NB4 (cell line): Measurements from ENCODE around the gene PEAK1.
A peak's percentile ranks its signal among the peaks of the same experiment; 100 is the strongest.

Experiments used
- DNase-seq: peaks from one replicate; pipeline ENCODE4 v3.0.0; 2010; ENCODE audit warnings: low read depth
- H3K4me3 ChIP-seq: one replicate; pipeline ENCODE4 v1.5.1; 2011; ENCODE audit warnings: mild to moderate bottlenecking, low read depth, low read length, moderate library complexity
- MAX ChIP-seq: IDR thresholded peaks from 2 replicates; pipeline ENCODE4 v1.6.1; 2011; ENCODE audit warnings: low read depth, low read length
- MYC ChIP-seq: IDR thresholded peaks from 2 replicates; pipeline ENCODE4 v1.6.1; 2011; ENCODE audit warnings: low read depth, low read length
- POLR2A ChIP-seq: IDR thresholded peaks from 2 replicates; pipeline ENCODE4 v1.6.1; 2011; ENCODE audit warnings: mild to moderate bottlenecking; ENCODE audit not compliant: insufficient read length; ENCODE audit errors: extremely low read depth
- TF ChIP-seq, protein P1 (sequence below): IDR thresholded peaks from one replicate; pipeline ENCODE4 v1.5.1; 2012; ENCODE audit warnings: low read depth, low read length

PEAK1 gene

DNA sequence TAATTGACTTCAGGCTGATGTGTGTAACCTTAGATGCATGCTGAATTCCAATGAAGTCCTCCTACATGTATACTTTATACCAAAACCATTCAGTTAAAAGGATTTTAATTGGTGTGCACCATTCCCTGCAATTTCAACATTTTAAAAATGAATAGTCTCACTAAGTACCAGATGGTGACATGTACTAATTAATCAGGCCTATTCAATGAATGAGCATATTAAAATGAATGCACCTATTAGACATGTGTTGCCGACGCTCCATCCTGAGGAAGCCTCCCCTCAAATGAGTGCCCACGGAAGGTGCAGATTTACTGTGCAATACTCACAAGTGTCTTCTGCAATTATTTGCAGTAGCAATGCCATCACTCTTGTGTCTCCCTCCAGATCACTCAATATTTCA, 224.3 kb downstream of the PEAK1 start:
- TF ChIP-seq MAX (no peak), MYC (no peak), POLR2A (no peak)
- TF ChIP-seq, protein P1, sequence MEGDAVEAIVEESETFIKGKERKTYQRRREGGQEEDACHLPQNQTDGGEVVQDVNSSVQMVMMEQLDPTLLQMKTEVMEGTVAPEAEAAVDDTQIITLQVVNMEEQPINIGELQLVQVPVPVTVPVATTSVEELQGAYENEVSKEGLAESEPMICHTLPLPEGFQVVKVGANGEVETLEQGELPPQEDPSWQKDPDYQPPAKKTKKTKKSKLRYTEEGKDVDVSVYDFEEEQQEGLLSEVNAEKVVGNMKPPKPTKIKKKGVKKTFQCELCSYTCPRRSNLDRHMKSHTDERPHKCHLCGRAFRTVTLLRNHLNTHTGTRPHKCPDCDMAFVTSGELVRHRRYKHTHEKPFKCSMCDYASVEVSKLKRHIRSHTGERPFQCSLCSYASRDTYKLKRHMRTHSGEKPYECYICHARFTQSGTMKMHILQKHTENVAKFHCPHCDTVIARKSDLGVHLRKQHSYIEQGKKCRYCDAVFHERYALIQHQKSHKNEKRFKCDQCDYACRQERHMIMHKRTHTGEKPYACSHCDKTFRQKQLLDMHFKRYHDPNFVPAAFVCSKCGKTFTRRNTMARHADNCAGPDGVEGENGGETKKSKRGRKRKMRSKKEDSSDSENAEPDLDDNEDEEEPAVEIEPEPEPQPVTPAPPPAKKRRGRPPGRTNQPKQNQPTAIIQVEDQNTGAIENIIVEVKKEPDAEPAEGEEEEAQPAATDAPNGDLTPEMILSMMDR = no peak
- DNase-seq = no peak

GRCh38 chr15:77192451-77192850, 227.5 kb downstream of the PEAK1 start:
- no peak for DNase-seq
- TF ChIP-seq, protein P1 = no peak
- TF ChIP-seq POLR2A (no peak), MYC (no peak), MAX (no peak)
- no peak overlapping the region for H3K4me3 ChIP-seq

More for the DNA sequence above, 224.3 kb downstream of the PEAK1 start:
- H3K4me3 ChIP-seq = no peak overlapping the region

- TF ChIP-seq MAX = no peak
- TF ChIP-seq, protein P1 = no peak
- TF ChIP-seq POLR2A = no peak
- TF ChIP-seq MYC = no peak
- no peak for DNase-seq
- H3K4me3 ChIP-seq = no peak overlapping the region
These were observed 228.6 kb downstream of the PEAK1 start for GRCh38 chr15:77191230-77191834.

- no peak overlapping the region for H3K4me3 ChIP-seq
- peak; percentile 61 for DNase-seq
- no peak for TF ChIP-seq MYC
- TF ChIP-seq MAX = no peak
- TF ChIP-seq, protein P1 = no peak
- no peak for TF ChIP-seq POLR2A
These were observed 232.0 kb downstream of the PEAK1 start for GRCh38 chr15:77187751-77188464.

- TF ChIP-seq MYC = no peak
- no peak for TF ChIP-seq MAX
- TF ChIP-seq, protein P1 = peak; percentile 21
- no peak for TF ChIP-seq POLR2A
- DNase-seq = peak; percentile 45
- H3K4me3 ChIP-seq = no peak overlapping the region
These were observed 233.3 kb downstream of the PEAK1 start for GRCh38 chr15:77186594-77187011.
